Fibroblast of pulmonary artery (primary cell): ENCODE results near the gene CFAP298.

Experiments
- DNase-seq: peaks from one replicate; pipeline ENCODE4 v3.0.0-alpha.2; 2010; ENCODE audit warnings: low read depth
- H3K4me3 ChIP-seq: replicated peaks from 2 replicates; pipeline ENCODE4 v1.5.1; 2011; ENCODE audit warnings: low read depth, mild to moderate bottlenecking, control low read depth, low read length, moderate library complexity
- TF ChIP-seq, protein P1 (sequence below): IDR thresholded peaks from 2 replicates; pipeline ENCODE4 v1.5.1; 2011; ENCODE audit warnings: mild to moderate bottlenecking, control low read depth, low read length, inconsistent platforms; ENCODE audit errors: missing control alignments

CFAP298 gene

DNA sequence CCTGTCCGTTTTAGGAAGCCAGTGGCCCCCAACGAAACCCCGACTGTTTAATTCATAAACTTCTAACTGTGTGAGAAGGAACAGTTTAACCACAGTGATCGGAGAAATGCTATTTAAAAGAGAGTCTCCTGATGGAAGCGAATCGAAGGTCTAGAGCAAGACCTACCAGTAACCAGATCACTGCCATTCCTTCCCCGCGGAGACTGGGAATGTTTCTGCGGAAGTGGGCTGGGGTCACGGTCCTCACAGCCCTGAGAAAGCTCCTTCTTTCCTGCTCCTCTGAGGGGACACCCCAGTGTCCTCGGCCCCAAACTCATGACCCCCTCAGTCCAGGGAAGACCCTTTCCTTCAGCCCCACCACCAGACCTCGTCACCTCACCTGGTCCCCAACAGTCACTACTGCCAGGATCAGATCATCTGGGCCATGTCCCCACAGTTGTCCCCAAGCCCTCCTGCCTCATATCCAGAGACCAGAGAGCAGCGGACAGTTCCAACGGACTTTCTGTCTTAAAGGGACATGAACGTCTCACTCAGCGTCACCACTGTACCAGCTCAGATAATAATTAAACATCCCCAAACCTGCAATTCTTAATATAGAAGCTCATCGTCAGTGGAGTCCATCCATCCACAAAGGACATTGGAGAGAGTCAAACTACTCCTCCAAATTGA lies 27.0 kb downstream of the CFAP298 start, which contains the start of gene TCP10L:
Gene TCP10L, minus strand, starts transcription at position 482 of the 669 bp plus-strand sequence. CDS start 1,219 bp downstream, outside the sequence.
- TF ChIP-seq, protein P1, sequence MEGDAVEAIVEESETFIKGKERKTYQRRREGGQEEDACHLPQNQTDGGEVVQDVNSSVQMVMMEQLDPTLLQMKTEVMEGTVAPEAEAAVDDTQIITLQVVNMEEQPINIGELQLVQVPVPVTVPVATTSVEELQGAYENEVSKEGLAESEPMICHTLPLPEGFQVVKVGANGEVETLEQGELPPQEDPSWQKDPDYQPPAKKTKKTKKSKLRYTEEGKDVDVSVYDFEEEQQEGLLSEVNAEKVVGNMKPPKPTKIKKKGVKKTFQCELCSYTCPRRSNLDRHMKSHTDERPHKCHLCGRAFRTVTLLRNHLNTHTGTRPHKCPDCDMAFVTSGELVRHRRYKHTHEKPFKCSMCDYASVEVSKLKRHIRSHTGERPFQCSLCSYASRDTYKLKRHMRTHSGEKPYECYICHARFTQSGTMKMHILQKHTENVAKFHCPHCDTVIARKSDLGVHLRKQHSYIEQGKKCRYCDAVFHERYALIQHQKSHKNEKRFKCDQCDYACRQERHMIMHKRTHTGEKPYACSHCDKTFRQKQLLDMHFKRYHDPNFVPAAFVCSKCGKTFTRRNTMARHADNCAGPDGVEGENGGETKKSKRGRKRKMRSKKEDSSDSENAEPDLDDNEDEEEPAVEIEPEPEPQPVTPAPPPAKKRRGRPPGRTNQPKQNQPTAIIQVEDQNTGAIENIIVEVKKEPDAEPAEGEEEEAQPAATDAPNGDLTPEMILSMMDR: no peak
- H3K4me3 ChIP-seq: no peak within 1 kb of the TSS
- no peak for DNase-seq

DNA sequence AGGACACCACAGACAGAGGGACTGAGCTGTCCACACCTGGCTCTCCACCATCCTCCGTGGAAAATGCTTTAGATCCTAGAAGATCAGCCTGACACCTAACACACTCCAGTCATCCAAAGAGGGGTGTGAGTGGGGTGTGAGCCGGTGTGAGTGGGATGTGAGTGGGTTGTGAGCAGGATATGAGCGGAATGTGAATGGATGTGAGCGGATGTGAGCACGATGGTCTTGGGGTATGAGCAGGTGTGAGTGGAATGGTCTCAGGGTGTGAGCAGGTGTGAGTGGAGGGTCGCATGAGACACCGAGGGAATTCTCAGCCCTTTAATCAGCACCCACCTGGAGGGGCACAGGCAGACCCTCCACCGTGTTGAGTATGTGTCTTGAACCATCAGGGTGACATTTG lies 27.7 kb downstream of the CFAP298 start:
- no peak overlapping the region for H3K4me3 ChIP-seq
- DNase-seq: no peak
- TF ChIP-seq, protein P1: no peak

DNA sequence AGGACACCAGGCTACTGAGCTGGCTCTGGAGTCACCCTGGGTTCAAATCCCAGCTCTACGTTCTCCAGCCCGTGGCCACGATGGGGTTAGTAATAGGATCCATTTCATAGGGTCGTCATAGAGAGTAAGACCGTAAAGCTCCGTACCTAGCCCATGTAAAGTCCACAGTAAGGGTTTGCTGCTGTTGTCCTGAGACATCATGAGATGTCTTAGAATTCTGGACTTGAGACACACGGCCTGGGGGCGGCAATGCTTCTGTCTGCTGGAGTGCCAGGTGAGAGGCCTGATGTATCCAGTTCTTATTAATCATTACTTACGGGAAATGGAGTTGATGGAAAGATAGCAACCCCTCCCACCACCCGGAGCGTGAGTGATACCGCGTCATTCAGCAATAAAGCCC lies 30.4 kb downstream of the CFAP298 start:
- TF ChIP-seq, protein P1: no peak
- H3K4me3 ChIP-seq: no peak overlapping the region
- no peak for DNase-seq

DNA sequence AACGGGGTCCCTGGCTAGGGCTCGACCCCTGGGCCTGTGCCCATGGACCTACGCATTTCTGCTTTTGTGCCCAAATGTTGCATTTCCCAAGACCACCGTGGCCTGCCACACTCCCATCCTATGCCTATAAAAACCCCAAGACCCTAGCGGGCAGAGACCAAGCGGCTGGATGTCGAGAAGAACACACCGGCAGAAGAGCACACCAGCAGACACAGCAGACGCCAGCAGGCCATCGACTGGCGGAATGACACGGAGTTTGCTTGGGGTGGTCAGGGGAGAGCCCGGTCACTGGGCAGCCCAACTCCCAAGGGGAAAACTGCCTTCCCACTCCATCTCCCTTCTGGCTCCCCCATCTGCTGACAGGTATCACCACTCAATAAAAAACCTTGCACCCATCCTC lies 31.2 kb downstream of the CFAP298 start:
- H3K4me3 ChIP-seq: no peak overlapping the region
- no peak for DNase-seq
- TF ChIP-seq, protein P1: no peak

DNA sequence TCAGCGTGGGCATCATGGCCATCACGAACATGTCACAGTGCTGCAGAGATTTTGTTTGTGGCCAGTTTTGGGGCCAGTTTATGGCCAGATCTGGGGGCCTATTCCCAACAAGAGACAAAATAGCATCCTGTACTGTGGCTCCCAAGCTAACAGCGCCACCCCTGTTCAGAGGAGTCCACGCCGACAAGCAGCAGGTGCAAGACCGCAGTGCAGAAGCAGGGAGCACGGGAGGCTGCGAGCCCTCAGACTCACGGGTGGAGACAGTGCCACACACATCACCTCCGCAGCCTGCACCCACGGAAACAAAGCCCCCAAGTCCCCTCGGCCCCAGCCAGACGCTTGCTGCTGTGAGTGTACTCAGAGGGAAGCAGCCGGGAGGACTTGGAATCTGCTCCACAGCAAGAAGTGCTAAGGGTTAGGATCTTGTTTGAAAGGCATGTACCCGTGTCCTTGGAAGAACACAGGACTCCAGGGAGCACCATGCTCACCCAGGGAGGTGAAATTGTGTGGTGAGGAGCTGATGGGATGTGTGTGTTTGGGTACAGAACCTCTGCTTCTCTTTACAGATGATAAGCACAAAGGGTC lies 34.0 kb downstream of the CFAP298 start:
- H3K4me3 ChIP-seq: no peak overlapping the region
- TF ChIP-seq, protein P1: peak; percentile 48
- DNase-seq: peak; percentile 26

DNA sequence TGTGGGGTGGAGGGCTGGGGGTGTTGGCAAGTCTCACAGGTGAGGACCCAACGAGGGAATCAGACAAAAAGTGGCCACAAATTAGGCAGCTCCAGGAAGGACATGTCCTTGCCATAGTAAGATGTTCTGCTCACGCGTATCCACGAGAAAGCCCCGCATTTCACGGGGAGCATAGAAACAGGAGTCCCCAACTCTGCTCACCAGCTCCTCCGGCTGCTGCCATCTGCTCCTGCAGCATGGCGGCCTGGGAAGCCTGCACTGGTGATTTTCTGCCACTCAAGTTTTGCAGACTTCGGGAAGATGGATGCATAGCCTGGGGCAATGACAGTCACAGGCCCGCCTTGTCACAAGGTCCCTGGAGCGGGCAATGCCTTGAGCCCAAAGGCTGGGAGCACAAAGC lies 36.2 kb downstream of the CFAP298 start:
- TF ChIP-seq, protein P1: no peak
- H3K4me3 ChIP-seq: no peak overlapping the region
- no peak for DNase-seq
